NCI-H1048 (cell line): ENCODE data around the gene AK5.

Experiments used
- DNase-seq: peaks from one replicate; lab custom pipeline; 2025; lab: John Stamatoyannopoulos, UW

The AK5 gene

DNA sequence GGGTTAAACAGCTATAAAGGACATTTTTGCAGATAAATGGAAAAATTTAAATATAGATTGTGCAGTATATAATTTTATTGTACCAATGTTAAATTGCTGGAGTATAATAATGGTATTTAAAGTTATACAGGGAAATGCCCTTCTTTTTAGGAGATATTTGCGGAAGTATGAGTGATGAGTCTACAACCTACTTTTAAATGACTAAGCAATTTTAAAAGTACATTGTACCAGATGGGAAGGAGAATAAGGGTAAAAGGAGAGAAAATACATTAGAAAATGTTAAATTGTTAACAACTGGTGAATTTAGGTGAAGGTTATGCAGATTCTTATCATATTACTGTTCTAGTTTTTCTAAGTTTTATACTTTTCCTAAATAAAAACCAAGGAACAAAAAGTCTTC is 308.8 kb downstream of the AK5 start:
- no peak for DNase-seq

DNA sequence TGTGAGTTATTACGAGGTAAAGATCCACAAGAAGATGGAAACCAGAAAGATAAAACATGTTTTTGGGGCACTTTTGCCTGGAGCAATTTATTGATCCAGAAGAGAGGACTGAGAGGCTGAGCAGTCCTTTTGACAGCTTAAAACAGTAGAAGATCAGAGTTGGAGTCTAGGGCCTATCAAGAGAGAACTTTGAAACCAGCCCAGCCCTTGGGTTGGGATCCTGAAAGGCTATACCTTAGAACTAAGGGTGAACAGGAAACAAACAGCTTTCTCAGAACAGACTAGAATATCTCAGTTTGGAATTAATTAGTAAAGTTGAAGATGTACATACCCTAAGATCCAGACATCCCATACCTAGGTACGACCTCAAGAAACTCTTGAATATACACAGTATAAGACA is 311.1 kb downstream of the AK5 start:
- no peak for DNase-seq

DNA sequence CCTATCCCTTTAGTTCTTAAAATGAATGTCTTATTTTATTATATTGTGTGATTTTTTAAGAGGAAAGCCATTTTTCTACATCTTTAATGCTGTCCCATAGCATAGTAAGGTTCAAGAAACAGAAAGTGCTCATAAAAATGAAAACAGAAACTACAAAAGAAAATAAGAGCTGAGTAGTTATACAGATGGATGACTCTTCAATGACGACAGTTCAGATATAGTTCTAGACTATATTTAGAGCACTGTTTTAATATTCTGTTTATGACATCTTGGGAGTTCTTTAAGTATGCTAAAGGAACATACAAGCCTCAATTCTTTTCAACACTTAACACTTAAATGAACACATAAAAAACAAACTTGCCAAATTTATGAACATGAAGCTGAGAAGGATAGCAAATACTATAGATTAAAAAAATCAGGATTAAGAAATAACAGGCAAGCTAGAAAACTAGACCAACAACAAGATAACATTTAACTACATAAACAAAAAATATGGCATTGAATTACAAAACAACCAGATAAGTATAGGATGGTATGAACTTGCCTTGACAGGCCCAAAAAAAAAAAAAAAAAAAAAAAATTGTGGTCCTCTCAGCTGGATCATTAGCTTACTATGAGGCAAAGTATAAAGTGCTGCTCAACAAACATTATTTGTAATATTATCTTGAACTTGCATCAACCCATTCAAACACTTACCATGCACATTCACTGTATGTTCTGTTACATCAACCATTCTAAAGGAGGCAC is 312.7 kb downstream of the AK5 start:
- DNase-seq, result no peak

DNA sequence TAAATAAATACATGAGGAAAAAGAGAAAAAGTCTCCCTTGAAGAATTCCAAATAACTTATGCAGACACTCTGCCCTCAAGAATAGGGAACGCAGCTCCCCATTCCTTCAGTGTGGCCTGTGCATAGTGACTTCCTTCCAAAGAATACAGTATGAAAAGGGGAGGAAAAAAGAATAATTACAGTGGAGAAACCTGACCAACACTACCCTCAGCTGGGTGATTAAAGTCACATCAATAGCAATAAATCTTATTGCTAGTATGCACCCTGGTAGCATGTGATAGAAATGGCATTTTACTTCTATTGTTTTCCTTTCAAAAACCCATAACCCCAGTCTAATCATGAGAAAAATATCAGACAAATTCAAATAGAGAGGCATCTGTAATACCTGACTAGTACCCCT is 315.5 kb downstream of the AK5 start:
- DNase-seq, result no peak

DNA sequence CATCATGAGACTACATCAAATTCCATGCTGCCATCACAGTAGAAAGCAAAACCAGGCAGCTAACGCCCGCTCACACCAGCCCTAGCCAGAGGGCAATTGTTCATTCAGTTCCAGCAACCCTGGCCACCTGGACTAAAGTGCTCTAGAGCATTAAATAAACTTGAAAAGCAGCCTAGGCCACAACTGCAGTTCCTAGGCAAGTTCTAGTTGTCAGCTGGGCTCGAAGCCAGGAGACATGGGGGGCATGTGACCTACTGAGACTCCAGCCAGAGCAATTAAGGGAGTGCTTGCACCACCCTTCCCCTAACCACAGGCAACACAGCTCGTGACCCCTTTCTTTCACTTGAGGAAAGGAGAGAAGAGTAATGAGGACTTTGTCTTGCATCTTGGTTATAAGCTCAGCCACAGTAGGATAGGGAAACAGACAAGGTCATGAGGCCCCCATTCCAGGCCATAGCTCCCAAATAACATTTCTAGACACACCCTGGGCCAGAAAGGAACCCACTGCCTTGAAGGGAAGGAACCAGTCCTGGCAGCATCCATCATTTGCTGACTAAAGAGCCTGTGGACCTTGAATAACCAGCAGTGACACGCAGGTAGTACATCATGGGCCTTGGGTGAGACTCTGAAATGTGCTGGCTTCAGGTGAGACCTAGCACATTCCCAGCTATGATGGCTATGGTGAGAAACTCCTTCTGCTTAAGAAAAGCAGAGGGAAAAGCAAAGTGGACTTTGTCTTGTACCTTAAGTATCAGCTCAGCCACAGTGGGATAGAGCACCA is 323.6 kb downstream of the AK5 start:
- DNase-seq, result no peak

DNA sequence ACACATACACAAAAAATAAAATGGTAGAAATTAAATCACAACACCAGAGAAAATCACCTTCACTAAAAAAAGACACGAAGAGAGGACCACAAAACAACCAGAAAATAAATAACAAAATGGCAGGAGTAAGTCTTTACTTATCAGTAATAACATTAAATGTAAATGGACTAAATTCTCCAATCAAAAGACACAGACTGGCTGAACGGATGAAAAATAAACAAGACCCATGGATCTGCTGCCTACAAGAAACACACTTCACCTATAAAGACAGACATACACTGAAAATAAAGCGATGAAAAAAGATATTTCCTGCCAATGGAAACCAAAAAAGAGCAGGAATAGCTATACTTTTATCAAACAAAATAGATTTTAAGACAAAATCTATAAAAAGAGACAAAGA is 327.1 kb downstream of the AK5 start:
- no peak for DNase-seq
